GM12878 (cell line): ENCODE data around the gene GRXCR1. TPM values are rescaled to one million over a fixed set of nuclear protein-coding genes. Genes with fewer than 3 reads are reported as not detected.

ENCODE experiments used
- ATAC-seq: fragments of 200-7000 bp; cut with Tn5 transposase; 3 replicates; pipeline ENCODE4 v1.9.1; 2020; ENCODE audit warnings: mild to moderate bottlenecking, moderate library complexity
- BruUV-seq: library from RNA; stranded (reverse); fragments of 400-500 nt; replicated peaks from 2 replicates; lab custom pipeline; 2021; lab: Mats Ljungman, UMichigan
- CTCF ChIA-PET: fragments of 300-600 bp; sonication (Branson Sonifier 250); formaldehyde crosslinking; extraction: SDS; loops from one replicate; lab custom pipeline; 2021; ENCODE audit warnings: inconsistent platforms; lab: Yijun Ruan, JAX
- POLR2A ChIA-PET: fragments of 350-600 bp; formaldehyde crosslinking; extraction: SDS; loops from one replicate; lab custom pipeline; 2021; ENCODE audit warnings: inconsistent platforms; lab: Charles Lee
- RAD21 ChIA-PET: fragments of 300-600 bp; sonication (Branson Sonifier 250); formaldehyde crosslinking; loops from one replicate; lab custom pipeline; 2023; ENCODE audit warnings: antibody characterized with exemption; ENCODE audit not compliant: unreplicated experiment; lab: Charles Lee
- SMC1A ChIA-PET: fragments of 300-600 bp; sonication (Branson Sonifier 250); formaldehyde crosslinking; loops from one replicate; lab custom pipeline; 2023; ENCODE audit not compliant: unreplicated experiment, uncharacterized antibody; lab: Charles Lee
- DNase-seq: peaks from one replicate; pipeline ENCODE4 v3.0.0-alpha.2; 2011; ENCODE audit warnings: low read depth, low spot score
- FAIRE-seq: peaks from 3 replicates; lab custom pipeline; 2011; peaks lifted over from hg19 to GRCh38; lab: Jason Lieb, UNC
- H2AFZ ChIP-seq: 2 replicates; pipeline ENCODE4 v1.6.0; 2011; ENCODE audit warnings: low read depth, low read length, control low read depth; ENCODE audit not compliant: control insufficient read depth
- H3K27ac ChIP-seq: 2 replicates; pipeline ENCODE4 v1.5.1; 2011; ENCODE audit warnings: control low read depth; ENCODE audit not compliant: control insufficient read depth, insufficient read depth
- H3K27me3 ChIP-seq, 2 experiments: replicated peaks in 1 of 2; 2 replicates each; pipeline versions ENCODE4 v1.6.0 to v1.6.1; 2011; ENCODE audit warnings: low read length in 1 of 2; ENCODE audit not compliant: control insufficient read depth in 2 of 2, insufficient read depth in 2 of 2
- H3K36me3 ChIP-seq, 2 experiments: 2 replicates each; pipeline ENCODE4 v1.5.1; 2011; ENCODE audit warnings: low read length in 1 of 2; ENCODE audit not compliant: control insufficient read depth in 2 of 2, insufficient read depth in 2 of 2
- H3K4me1 ChIP-seq: 2 replicates; pipeline ENCODE4 v1.6.1; 2011; ENCODE audit warnings: mild to moderate bottlenecking, low read length, moderate library complexity, mixed read lengths; ENCODE audit not compliant: control insufficient read depth, insufficient read depth
- H3K4me2 ChIP-seq: 2 replicates; pipeline ENCODE4 v1.6.0; 2011; ENCODE audit warnings: control low read depth; ENCODE audit not compliant: control insufficient read depth, insufficient read depth
- H3K4me3 ChIP-seq: fragments of 200-600 bp; sonication (generic); 2 replicates; pipeline ENCODE4 v1.5.1; 2016
- H3K79me2 ChIP-seq: 2 replicates; pipeline ENCODE4 v1.6.0; 2011; ENCODE audit warnings: low read length; ENCODE audit not compliant: control insufficient read depth, insufficient read depth
- H3K9ac ChIP-seq: 2 replicates; pipeline ENCODE4 v1.8.0; 2011; ENCODE audit warnings: low read length, control low read depth, mixed read lengths; ENCODE audit not compliant: control insufficient read depth, insufficient read depth
- H3K9me3 ChIP-seq: replicated peaks from 3 replicates; pipeline ENCODE4 v1.5.1; 2011; ENCODE audit warnings: mild to moderate bottlenecking, low read length; ENCODE audit not compliant: control insufficient read depth, insufficient read depth
- H4K20me1 ChIP-seq: 2 replicates; pipeline ENCODE4 v1.6.0; 2011; ENCODE audit not compliant: control insufficient read depth, insufficient read depth
- BCL11A ChIP-seq: IDR thresholded peaks from 2 replicates; pipeline ENCODE4 v1.6.1; 2011; ENCODE audit warnings: low read depth, low read length
- EGR1 ChIP-seq, 2 experiments: IDR thresholded peaks; 1 replicate in 1 of 2; 2 replicates in 1 of 2; pipeline ENCODE4 v1.6.1; 2011 to 2012; ENCODE audit warnings: low read depth in 2 of 2, low read length in 2 of 2, borderline replicate concordance in 1 of 2, mild to moderate bottlenecking in 1 of 2, moderate library complexity in 1 of 2
- IKZF2 ChIP-seq, 2 experiments: fragments of 450-650 bp; IDR thresholded peaks; 2 replicates each; pipeline ENCODE4 v1.6.1; 2017; ENCODE audit warnings: mild to moderate bottlenecking in 2 of 2, moderate library complexity in 2 of 2
- IRF5 ChIP-seq: fragments of 450-650 bp; IDR thresholded peaks from 2 replicates; pipeline ENCODE4 v1.6.1; 2017; ENCODE audit warnings: borderline replicate concordance
- KLF5 ChIP-seq: fragments of 450-650 bp; IDR thresholded peaks from 2 replicates; pipeline ENCODE4 v1.6.1; 2014; ENCODE audit warnings: mild to moderate bottlenecking; ENCODE audit not compliant: partially characterized antibody
- MLLT1 ChIP-seq: fragments of 450-650 bp; IDR thresholded peaks from 2 replicates; pipeline ENCODE4 v1.6.1; 2016; ENCODE audit warnings: mild to moderate bottlenecking
- MYB ChIP-seq: fragments of 150-350 bp; IDR thresholded peaks from 2 replicates; pipeline ENCODE4 v1.6.1; 2014; ENCODE audit warnings: mild to moderate bottlenecking, low read depth, low read length, borderline replicate concordance
- NRF1 ChIP-seq: conservative IDR thresholded peaks from 2 replicates; pipeline ENCODE4 v1.6.1; 2011; ENCODE audit warnings: mild to moderate bottlenecking, low read depth, low read length, improper control_type of control experiment
- SMC3 ChIP-seq: IDR thresholded peaks from 2 replicates; pipeline ENCODE4 v1.6.1; 2011; ENCODE audit warnings: low read length, improper control_type of control experiment, borderline replicate concordance
- SRF ChIP-seq, 2 experiments: IDR thresholded peaks; 2 replicates each; pipeline ENCODE4 v1.6.1; 2011; ENCODE audit warnings: low read depth in 2 of 2, low read length in 2 of 2, mild to moderate bottlenecking in 1 of 2, moderate library complexity in 1 of 2
- WRNIP1 ChIP-seq: IDR thresholded peaks from 2 replicates; pipeline ENCODE4 v1.6.1; 2011; ENCODE audit warnings: low read depth, low read length, improper control_type of control experiment, borderline replicate concordance
- YY1 ChIP-seq: IDR thresholded peaks from 2 replicates; pipeline ENCODE4 v1.6.1; 2011; ENCODE audit warnings: low read depth, mild to moderate bottlenecking, low read length
- ZBED1 ChIP-seq: IDR thresholded peaks from 2 replicates; pipeline ENCODE4 v1.6.1; 2016; ENCODE audit warnings: borderline replicate concordance
- WGBS: methylation state at CpG from one replicate; pipeline ENCODE4 v1.1.6; 2016; ENCODE audit warnings: low lambda C conversion rate; ENCODE audit not compliant: insufficient replicate concordance, insufficient coverage; ENCODE audit errors: missing lambda C conversion rate; 5-methylcytosine and 5-hydroxymethylcytosine counted together
- in situ Hi-C: fragments of 300-500 bp; cut with MboI; formaldehyde crosslinking; loops from 9 replicates; pipeline ENCODE4 v1.14.3; 2018; ENCODE audit warnings: mixed read lengths
- intact Hi-C: fragments of 100-400 bp; cut with micrococcal nuclease; formaldehyde crosslinking; loops from one replicate; pipeline ENCODE4 v1.14.2; 2022; ENCODE audit not compliant: unreplicated experiment
- polyA plus RNA-seq, 11 experiments: library from polyadenylated mRNA; depleted of rRNA in 4 of 11; unstranded in 6 of 11; stranded (reverse) in 5 of 11; fragments of >200 nt; fragmentation: Nextera tagmentation in 4 of 11; fragmentation: Illumina TruSeq in 1 of 11; extraction: Ambion mirVana in 4 of 11; extraction: Trizol in 1 of 11; gene quantifications; 1 replicate in 1 of 11; 2 replicates in 10 of 11; pipeline versions ENCODE4 v1.2.1 to v1.2.3, GENCODE V29; 2011 to 2016; ENCODE audit warnings: inconsistent platforms in 2 of 11, missing spikeins in 2 of 11, low read depth in 1 of 11
- total RNA-seq, 4 experiments: library from RNA; depleted of rRNA in 3 of 4; stranded (reverse); fragments of >200 nt in 3 of 4; fragmentation: Illumina TruSeq in 1 of 4; extraction: Trizol in 1 of 4; gene quantifications; 2 replicates each; pipeline versions ENCODE4 v1.2.1 to v1.2.3, GENCODE V29; 2013 to 2021
- TF ChIP-seq, protein P1 (sequence below): fragments of 450-650 bp; IDR thresholded peaks from 2 replicates; pipeline ENCODE4 v1.6.1; 2017; ENCODE audit warnings: antibody characterized with exemption, mild to moderate bottlenecking, moderate library complexity
- TF ChIP-seq, protein P2 (sequence below): IDR thresholded peaks from 2 replicates; pipeline ENCODE4 v1.6.1; 2012; ENCODE audit warnings: mild to moderate bottlenecking, low read depth, low read length

Gene GRXCR1
- total and polyA plus RNA-seq, 10 of the 15 experiments (the other 5 are each of a cell fraction or from before 2014, with no cell fraction given), result not detected

DNA sequence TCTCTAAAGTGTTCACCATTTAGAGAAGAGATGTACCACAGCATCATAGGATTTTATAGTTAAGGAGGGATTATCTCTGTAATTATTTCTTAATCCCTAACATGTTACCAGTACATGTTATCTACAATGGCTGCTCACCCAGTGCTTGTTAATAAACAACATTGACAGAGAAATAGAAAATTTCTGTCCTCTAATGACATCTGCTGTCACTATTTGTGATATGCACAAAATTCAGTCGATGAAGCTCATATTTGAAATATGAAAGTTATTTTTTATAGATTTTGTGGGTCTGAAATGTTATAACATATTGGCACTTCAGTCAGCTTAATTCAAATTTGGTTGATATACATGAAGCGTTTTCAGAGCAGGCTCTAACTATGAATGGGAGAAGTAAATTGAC, 48.8 kb upstream of the GRXCR1 start:
- Histone ChIP-seq H3K27ac (no peak overlapping the region), H3K9me3 (no peaks in the 10 kb centered on the region), H3K9ac (no peak overlapping the region), H3K4me3 (no peak overlapping the region), H3K36me3 (no peaks in the 10 kb centered on the region), H4K20me1 (no peaks in the 10 kb centered on the region), H3K79me2 (no peaks in the 10 kb centered on the region), H3K4me2 (no peak overlapping the region), H2AFZ (no peak overlapping the region), H3K4me1 (no peaks in the 10 kb centered on the region), H3K27me3 (no peaks in the 10 kb centered on the region; a peak in 1 of 4 replicates)
- WGBS, result 2% methylated on average over 2 of the region's 2 CpGs
- no TSS peak for BruUV-seq
- no peak; the same call in 2 of the 3 replicates for ATAC-seq
- in situ Hi-C loops, result no loop called here
- intact Hi-C loops, result no loop called here
- ChIA-PET RAD21 (interaction anchor here (1.0 kb wide), 1 partner anchor 275 kb away, joined by 7 read pairs; no protein-coding TSS in a partner anchor), POLR2A (interaction anchor here (0.6 kb wide), 1 partner anchor 27 kb away, joined by 6 read pairs; no protein-coding TSS in a partner anchor), CTCF (interaction anchor here (0.7 to 1.3 kb wide), 3 partner anchors 21 to 285 kb away, joined by 3 to 6 read pairs (median 3); no protein-coding TSS in a partner anchor), SMC1A (interaction anchor here (0.7 to 1.6 kb wide), 4 partner anchors 8 to 277 kb away, joined by 3 to 7 read pairs (median 3); no protein-coding TSS in a partner anchor)
- DNase-seq, result no peak
- FAIRE-seq, result no peak
- TF ChIP-seq KLF5 (no peak), MLLT1 (no peak), IKZF2 (IDR thresholded peaks at IDR 0.05) (no peak), YY1 (no peak), SMC3 (no peak), WRNIP1 (no peak), BCL11A (no peak), SRF (IDR thresholded peaks at IDR 0.05; ENCODE audit: low read depth in 2 of 2, low read length in 2 of 2) (no peak), ZBED1 (no peak), EGR1 (IDR thresholded peaks at IDR 0.05; ENCODE audit: borderline replicate concordance in 1 of 2, low read depth in 2 of 2, low read length in 2 of 2) (no peak), IRF5 (no peak), MYB (no peak), NRF1 (no peak)
- TF ChIP-seq, protein P1, sequence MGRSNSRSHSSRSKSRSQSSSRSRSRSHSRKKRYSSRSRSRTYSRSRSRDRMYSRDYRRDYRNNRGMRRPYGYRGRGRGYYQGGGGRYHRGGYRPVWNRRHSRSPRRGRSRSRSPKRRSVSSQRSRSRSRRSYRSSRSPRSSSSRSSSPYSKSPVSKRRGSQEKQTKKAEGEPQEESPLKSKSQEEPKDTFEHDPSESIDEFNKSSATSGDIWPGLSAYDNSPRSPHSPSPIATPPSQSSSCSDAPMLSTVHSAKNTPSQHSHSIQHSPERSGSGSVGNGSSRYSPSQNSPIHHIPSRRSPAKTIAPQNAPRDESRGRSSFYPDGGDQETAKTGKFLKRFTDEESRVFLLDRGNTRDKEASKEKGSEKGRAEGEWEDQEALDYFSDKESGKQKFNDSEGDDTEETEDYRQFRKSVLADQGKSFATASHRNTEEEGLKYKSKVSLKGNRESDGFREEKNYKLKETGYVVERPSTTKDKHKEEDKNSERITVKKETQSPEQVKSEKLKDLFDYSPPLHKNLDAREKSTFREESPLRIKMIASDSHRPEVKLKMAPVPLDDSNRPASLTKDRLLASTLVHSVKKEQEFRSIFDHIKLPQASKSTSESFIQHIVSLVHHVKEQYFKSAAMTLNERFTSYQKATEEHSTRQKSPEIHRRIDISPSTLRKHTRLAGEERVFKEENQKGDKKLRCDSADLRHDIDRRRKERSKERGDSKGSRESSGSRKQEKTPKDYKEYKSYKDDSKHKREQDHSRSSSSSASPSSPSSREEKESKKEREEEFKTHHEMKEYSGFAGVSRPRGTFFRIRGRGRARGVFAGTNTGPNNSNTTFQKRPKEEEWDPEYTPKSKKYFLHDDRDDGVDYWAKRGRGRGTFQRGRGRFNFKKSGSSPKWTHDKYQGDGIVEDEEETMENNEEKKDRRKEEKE, result no peak
- TF ChIP-seq, protein P2, sequence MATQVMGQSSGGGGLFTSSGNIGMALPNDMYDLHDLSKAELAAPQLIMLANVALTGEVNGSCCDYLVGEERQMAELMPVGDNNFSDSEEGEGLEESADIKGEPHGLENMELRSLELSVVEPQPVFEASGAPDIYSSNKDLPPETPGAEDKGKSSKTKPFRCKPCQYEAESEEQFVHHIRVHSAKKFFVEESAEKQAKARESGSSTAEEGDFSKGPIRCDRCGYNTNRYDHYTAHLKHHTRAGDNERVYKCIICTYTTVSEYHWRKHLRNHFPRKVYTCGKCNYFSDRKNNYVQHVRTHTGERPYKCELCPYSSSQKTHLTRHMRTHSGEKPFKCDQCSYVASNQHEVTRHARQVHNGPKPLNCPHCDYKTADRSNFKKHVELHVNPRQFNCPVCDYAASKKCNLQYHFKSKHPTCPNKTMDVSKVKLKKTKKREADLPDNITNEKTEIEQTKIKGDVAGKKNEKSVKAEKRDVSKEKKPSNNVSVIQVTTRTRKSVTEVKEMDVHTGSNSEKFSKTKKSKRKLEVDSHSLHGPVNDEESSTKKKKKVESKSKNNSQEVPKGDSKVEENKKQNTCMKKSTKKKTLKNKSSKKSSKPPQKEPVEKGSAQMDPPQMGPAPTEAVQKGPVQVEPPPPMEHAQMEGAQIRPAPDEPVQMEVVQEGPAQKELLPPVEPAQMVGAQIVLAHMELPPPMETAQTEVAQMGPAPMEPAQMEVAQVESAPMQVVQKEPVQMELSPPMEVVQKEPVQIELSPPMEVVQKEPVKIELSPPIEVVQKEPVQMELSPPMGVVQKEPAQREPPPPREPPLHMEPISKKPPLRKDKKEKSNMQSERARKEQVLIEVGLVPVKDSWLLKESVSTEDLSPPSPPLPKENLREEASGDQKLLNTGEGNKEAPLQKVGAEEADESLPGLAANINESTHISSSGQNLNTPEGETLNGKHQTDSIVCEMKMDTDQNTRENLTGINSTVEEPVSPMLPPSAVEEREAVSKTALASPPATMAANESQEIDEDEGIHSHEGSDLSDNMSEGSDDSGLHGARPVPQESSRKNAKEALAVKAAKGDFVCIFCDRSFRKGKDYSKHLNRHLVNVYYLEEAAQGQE, result no peak
